ENCODE data around the gene LGALS4. TPM values are rescaled to one million over a fixed set of nuclear protein-coding genes. Genes with fewer than 3 reads are reported as not detected.
"Not testable (repeated sequence)": the region's sequence is repeated elsewhere in the genome, so short reads cannot be mapped to it uniquely, and the experiment has no call there.

LGALS4 gene
- total and polyA plus RNA-seq, 9 of the 15 experiments (the other 6 are each of a cell fraction or from before 2014, with no cell fraction given) = 0.08 to 1.1 (median 0.30) TPM; not detected in 3

DNA sequence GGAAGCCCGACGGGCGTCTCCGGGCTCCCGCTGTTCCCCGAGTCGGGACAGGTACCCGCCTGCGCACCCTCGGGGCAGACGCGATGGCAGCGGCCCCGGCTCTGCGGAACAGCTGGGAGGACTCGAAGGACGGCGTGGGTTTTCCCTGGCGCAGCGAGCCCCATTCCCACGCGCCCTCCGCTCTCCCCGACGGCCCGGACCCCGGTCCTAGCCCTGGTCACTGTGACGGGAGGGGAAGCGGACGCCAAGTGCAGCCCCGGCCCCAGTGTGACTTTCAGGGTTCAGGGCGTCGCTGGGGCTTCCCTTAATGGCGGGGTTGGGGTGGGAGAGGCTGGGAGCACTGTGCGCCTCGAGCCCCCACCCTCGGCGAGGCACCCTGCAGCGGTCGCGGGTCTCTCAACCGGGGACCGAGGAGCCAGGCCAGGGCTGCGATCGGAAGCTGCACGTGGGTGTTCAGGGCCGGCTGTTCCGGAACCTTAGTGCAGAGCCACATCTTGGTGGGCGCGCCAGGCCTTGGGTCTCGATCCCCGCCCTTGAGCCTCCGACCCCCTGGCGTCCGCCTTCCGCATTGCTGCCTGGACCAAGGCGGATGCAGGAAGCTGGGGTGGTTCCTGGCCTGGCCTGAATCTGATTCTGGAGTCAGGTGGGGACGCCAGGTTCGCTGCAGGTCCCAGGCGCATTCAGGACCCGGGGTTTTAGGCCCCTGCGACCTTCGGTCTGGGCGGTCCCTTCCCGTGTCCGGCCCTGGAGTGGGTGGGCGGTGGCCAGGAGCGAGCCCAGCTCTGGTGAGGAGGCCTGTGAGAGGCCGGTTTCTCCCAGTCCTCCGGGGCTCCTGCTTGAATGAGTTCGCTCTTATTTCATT is 20.3 kb downstream of the LGALS4 start:
- ATAC-seq (no peak), FAIRE-seq (no peak), DNase-seq (ENCODE audit: extremely low read depth in 1 of 4, low spot score in 3 of 4) (no peak)
- H3K4me3 ChIP-seq = no peak overlapping the region
- H3K4me2 ChIP-seq (ENCODE audit: insufficient read depth, low read length) = no peak overlapping the region
- POLR2A ChIA-PET = interaction anchor here (0.7 kb wide), 1 partner anchor 15 kb away, joined by 3 read pairs; no protein-coding TSS in a partner anchor
- intact Hi-C loops (cut with micrococcal nuclease) = no loop called here
- in situ Hi-C loops (cut with MboI) = no loop called here
- H3K27ac ChIP-seq (ENCODE audit: extremely low read depth, low read depth, low read length) = no peak overlapping the region
- no peaks in the 10 kb centered on the region for H3K9me3 ChIP-seq (replicated peaks; ENCODE audit: control insufficient read depth, insufficient read depth, low read depth, low read length)
- 72% methylated on average over 25 of the region's 71 CpGs for WGBS (ENCODE audit: insufficient coverage, low coverage, missing lambda C conversion rate)
- TF ChIP-seq IRF2 (CRISPR knock-in tag; IDR thresholded peaks at IDR 0.05) (no peak), MBD2 (IDR thresholded peaks at IDR 0.05; ENCODE audit: borderline replicate concordance, low read depth) (no peak), BRCA1 (IDR thresholded peaks at IDR 0.05) (no peak), BRCA1 (CRISPR knock-in tag; IDR thresholded peaks at IDR 0.05) (no peak), PURB (CRISPR knock-in tag; IDR thresholded peaks at IDR 0.05; ENCODE audit: low read depth) (no peak), POLR2H (tag; IDR thresholded peaks at IDR 0.05; ENCODE audit: low read depth) (no peak)
- TF ChIP-seq, protein P1, sequence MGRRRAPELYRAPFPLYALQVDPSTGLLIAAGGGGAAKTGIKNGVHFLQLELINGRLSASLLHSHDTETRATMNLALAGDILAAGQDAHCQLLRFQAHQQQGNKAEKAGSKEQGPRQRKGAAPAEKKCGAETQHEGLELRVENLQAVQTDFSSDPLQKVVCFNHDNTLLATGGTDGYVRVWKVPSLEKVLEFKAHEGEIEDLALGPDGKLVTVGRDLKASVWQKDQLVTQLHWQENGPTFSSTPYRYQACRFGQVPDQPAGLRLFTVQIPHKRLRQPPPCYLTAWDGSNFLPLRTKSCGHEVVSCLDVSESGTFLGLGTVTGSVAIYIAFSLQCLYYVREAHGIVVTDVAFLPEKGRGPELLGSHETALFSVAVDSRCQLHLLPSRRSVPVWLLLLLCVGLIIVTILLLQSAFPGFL (CRISPR knock-in tag; IDR thresholded peaks at IDR 0.05) = no peak
- TF ChIP-seq, protein P2, sequence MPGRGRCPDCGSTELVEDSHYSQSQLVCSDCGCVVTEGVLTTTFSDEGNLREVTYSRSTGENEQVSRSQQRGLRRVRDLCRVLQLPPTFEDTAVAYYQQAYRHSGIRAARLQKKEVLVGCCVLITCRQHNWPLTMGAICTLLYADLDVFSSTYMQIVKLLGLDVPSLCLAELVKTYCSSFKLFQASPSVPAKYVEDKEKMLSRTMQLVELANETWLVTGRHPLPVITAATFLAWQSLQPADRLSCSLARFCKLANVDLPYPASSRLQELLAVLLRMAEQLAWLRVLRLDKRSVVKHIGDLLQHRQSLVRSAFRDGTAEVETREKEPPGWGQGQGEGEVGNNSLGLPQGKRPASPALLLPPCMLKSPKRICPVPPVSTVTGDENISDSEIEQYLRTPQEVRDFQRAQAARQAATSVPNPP (IDR thresholded peaks at IDR 0.05; ENCODE audit: borderline replicate concordance, insufficient read depth, insufficient read length) = no peak
- TF ChIP-seq, protein P3, sequence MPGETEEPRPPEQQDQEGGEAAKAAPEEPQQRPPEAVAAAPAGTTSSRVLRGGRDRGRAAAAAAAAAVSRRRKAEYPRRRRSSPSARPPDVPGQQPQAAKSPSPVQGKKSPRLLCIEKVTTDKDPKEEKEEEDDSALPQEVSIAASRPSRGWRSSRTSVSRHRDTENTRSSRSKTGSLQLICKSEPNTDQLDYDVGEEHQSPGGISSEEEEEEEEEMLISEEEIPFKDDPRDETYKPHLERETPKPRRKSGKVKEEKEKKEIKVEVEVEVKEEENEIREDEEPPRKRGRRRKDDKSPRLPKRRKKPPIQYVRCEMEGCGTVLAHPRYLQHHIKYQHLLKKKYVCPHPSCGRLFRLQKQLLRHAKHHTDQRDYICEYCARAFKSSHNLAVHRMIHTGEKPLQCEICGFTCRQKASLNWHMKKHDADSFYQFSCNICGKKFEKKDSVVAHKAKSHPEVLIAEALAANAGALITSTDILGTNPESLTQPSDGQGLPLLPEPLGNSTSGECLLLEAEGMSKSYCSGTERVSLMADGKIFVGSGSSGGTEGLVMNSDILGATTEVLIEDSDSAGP (CRISPR knock-in tag; IDR thresholded peaks at IDR 0.05) = no peak
- CTCF ChIA-PET (ENCODE audit: low intra/inter-chr PET ratio) = no interaction called here
- peaks cover 0 to 8% of the 10 kb centered on the region in 2 experiments; a peak in 2 of 5 replicates for H3K4me1 ChIP-seq (replicated peaks in 1 of 2; ENCODE audit: control insufficient read depth in 2 of 2, insufficient read depth in 2 of 2, low read length in 2 of 2)
- H3K36me3 ChIP-seq (ENCODE audit: control insufficient read depth, insufficient read depth, low read length) = no peaks in the 10 kb centered on the region
- no peaks in the 10 kb centered on the region for H3K9me1 ChIP-seq (ENCODE audit: control insufficient read depth, insufficient read depth, low read length)
- no peaks in the 10 kb centered on the region for H3K79me2 ChIP-seq (ENCODE audit: control insufficient read depth, insufficient read depth, low read length)
- no TSS peak for BruUV-seq (replicated peaks)
- no peak overlapping the region for H2AFZ ChIP-seq (ENCODE audit: low read depth, low read length)
- H3K27me3 ChIP-seq (ENCODE audit: control insufficient read depth in 2 of 2, insufficient read depth in 2 of 2, low read length in 2 of 2) = no peaks in the 10 kb centered on the region
- H4K20me1 ChIP-seq (replicated peaks; ENCODE audit: control insufficient read depth, insufficient read depth, low read length) = no peaks in the 10 kb centered on the region
- H3K9ac ChIP-seq (ENCODE audit: insufficient read depth in 1 of 2, low read depth in 2 of 2, low read length in 2 of 2) = no peak overlapping the region

DNA sequence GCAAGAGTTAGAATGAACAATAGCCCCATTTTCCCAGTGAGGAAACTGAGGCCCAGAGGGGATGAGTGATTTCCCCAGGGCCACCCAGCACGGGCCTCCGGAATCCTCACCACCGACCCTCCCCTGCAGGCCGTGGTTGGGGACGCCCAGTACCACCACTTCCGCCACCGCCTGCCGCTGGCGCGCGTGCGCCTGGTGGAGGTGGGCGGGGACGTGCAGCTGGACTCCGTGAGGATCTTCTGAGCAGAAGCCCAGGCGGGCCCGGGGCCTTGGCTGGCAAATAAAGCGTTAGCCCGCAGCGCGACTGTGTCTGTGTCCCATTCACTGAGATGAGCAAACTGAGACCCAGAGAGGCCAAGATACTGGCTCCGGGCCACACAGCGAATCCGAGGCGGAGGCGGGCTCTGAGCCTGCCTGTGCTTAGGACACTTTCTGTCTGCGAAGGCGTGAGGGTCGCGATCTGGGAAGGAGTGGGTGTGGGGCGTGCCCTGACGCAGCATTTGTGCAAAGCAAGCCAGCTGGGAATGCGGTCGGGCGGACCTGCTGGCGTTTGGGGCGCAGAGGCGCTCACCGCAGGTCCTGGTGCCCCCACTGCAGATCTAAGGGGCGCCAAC is 21.2 kb downstream of the LGALS4 start:
- DNase-seq (ENCODE audit: extremely low read depth in 1 of 4, low spot score in 3 of 4); in situ Hi-C loops (cut with MboI); POLR2A ChIA-PET; FAIRE-seq; H3K36me3 ChIP-seq (ENCODE audit: control insufficient read depth, insufficient read depth, low read length); H3K79me2 ChIP-seq (ENCODE audit: control insufficient read depth, insufficient read depth, low read length); BruUV-seq (replicated peaks); H4K20me1 ChIP-seq (replicated peaks; ENCODE audit: control insufficient read depth, insufficient read depth, low read length); ATAC-seq; H3K9ac ChIP-seq (ENCODE audit: insufficient read depth in 1 of 2, low read depth in 2 of 2, low read length in 2 of 2); H3K4me3 ChIP-seq; H3K27ac ChIP-seq (ENCODE audit: extremely low read depth, low read depth, low read length); H3K27me3 ChIP-seq (ENCODE audit: control insufficient read depth in 2 of 2, insufficient read depth in 2 of 2, low read length in 2 of 2); H2AFZ ChIP-seq (ENCODE audit: low read depth, low read length); intact Hi-C loops (cut with micrococcal nuclease); H3K9me3 ChIP-seq (replicated peaks; ENCODE audit: control insufficient read depth, insufficient read depth, low read depth, low read length); H3K4me1 ChIP-seq (replicated peaks in 1 of 2; ENCODE audit: control insufficient read depth in 2 of 2, insufficient read depth in 2 of 2, low read length in 2 of 2); H3K4me2 ChIP-seq (ENCODE audit: insufficient read depth, low read length); CTCF ChIA-PET (ENCODE audit: low intra/inter-chr PET ratio); H3K9me1 ChIP-seq (ENCODE audit: control insufficient read depth, insufficient read depth, low read length): not testable (repeated sequence)
- no CpG with 5 or more reads among the region's 40 CpGs for WGBS (ENCODE audit: insufficient coverage, low coverage, missing lambda C conversion rate)
